ENCODE measurements around the gene ZNF138.

The ZNF138 gene

GRCh38 chr7:64869121-64869725 is 75.0 kb downstream of the ZNF138 start (continued):
- TF ChIP-seq, protein P1, sequence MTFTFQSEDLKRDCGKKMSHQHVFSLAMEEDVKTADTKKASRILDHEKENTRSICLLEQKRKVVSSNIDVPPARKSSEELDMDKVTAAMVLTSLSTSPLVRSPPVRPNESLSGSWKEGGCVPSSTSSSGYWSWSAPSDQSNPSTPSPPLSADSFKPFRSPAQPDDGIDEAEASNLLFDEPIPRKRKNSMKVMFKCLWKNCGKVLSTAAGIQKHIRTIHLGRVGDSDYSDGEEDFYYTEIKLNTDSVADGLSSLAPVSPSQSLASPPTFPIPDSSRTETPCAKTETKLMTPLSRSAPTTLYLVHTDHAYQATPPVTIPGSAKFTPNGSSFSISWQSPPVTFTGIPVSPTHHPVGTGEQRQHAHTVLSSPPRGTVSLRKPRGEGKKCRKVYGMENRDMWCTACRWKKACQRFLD (tag by site-specific recombination; IDR thresholded peaks at IDR 0.05) = no peak

- Histone ChIP-seq H3K9me3 (ENCODE audit: control insufficient read depth, insufficient read depth, low read depth, low read length) (no peaks in the 10 kb centered on the region), H3K36me3 (ENCODE audit: control insufficient read depth in 2 of 2, insufficient read depth in 1 of 2, low read length in 2 of 2) (no peaks in the 10 kb centered on the region), H3K27ac (ENCODE audit: extremely low read depth, low read depth, low read length) (no peak overlapping the region), H3K4me3 (ENCODE audit: low read depth, low read length) (no peak overlapping the region), H3K4me1 (ENCODE audit: control insufficient read depth, insufficient read depth, low read length) (no peaks in the 10 kb centered on the region)
- ChIA-PET POLR2A (no interaction called here), CTCF (no interaction called here)
- TF ChIP-seq ZNF777 (tag by site-specific recombination; IDR thresholded peaks at IDR 0.05; ENCODE audit: borderline replicate concordance) = no peak
- TF ChIP-seq MEIS1 (CRISPR knock-in tag; IDR thresholded peaks at IDR 0.05; ENCODE audit: borderline replicate concordance) = no peak
- no peak for TF ChIP-seq ZSCAN5A (tag by site-specific recombination; IDR thresholded peaks at IDR 0.05)
- no peak for TF ChIP-seq PRDM4 (tag by site-specific recombination; IDR thresholded peaks at IDR 0.05)
- no peak for TF ChIP-seq ATF2 (tag by site-specific recombination; IDR thresholded peaks at IDR 0.05; ENCODE audit: low read depth)
- TF ChIP-seq ZNF530 (tag by site-specific recombination; IDR thresholded peaks at IDR 0.05; ENCODE audit: low read depth) = no peak
- no peak for TF ChIP-seq ZNF24 (tag by site-specific recombination; IDR thresholded peaks at IDR 0.05)
- TF ChIP-seq, protein P2, sequence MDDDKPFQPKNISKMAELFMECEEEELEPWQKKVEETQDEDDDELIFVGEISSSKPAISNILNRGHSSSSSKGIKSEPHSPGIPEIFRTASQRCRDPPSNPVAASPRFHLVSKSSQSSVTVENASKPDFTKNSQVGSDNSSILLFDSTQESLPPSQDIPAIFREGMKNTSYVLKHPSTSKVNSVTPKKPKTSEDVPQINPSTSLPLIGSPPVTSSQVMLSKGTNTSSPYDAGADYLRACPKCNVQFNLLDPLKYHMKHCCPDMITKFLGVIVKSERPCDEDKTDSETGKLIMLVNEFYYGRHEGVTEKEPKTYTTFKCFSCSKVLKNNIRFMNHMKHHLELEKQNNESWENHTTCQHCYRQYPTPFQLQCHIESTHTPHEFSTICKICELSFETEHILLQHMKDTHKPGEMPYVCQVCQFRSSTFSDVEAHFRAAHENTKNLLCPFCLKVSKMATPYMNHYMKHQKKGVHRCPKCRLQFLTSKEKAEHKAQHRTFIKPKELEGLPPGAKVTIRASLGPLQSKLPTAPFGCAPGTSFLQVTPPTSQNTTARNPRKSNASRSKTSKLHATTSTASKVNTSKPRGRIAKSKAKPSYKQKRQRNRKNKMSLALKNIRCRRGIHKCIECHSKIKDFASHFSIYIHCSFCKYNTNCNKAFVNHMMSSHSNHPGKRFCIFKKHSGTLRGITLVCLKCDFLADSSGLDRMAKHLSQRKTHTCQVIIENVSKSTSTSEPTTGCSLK (tag by site-specific recombination; IDR thresholded peaks at IDR 0.05) = no peak
- no peak for TF ChIP-seq ZNF521 (tag by site-specific recombination; IDR thresholded peaks at IDR 0.05)
- TF ChIP-seq ZNF214 (tag by site-specific recombination; IDR thresholded peaks at IDR 0.05; ENCODE audit: borderline replicate concordance) = no peak
- TF ChIP-seq, protein P3, sequence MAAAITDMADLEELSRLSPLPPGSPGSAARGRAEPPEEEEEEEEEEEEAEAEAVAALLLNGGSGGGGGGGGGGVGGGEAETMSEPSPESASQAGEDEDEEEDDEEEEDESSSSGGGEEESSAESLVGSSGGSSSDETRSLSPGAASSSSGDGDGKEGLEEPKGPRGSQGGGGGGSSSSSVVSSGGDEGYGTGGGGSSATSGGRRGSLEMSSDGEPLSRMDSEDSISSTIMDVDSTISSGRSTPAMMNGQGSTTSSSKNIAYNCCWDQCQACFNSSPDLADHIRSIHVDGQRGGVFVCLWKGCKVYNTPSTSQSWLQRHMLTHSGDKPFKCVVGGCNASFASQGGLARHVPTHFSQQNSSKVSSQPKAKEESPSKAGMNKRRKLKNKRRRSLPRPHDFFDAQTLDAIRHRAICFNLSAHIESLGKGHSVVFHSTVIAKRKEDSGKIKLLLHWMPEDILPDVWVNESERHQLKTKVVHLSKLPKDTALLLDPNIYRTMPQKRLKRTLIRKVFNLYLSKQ (tag by site-specific recombination; IDR thresholded peaks at IDR 0.05; ENCODE audit: borderline replicate concordance) = no peak
- TF ChIP-seq ZNF302 (tag by site-specific recombination; IDR thresholded peaks at IDR 0.05; ENCODE audit: low read depth) = no peak
- TF ChIP-seq ZFP3 (tag by site-specific recombination; IDR thresholded peaks at IDR 0.05; ENCODE audit: low read depth) = no peak
- TF ChIP-seq ZBTB26 (tag by site-specific recombination; optimal IDR thresholded peaks at IDR 0.05) = no peak
- no peak for TF ChIP-seq ZNF280D (tag by site-specific recombination; IDR thresholded peaks at IDR 0.05)
- no peak for TF ChIP-seq ZFP37 (tag by site-specific recombination; IDR thresholded peaks at IDR 0.05)
- no peak for TF ChIP-seq ZNF701 (tag by site-specific recombination; IDR thresholded peaks at IDR 0.05)
- no peak for TF ChIP-seq ZNF311 (tag by site-specific recombination; IDR thresholded peaks at IDR 0.05; ENCODE audit: borderline replicate concordance)
Observed at GRCh38 chr7:64869912-64870562, 75.8 kb downstream of the ZNF138 start.

Measured in HEK293 (cell line).